CD4-positive, alpha-beta T cell treated with Interleukin-17A for 4 hours (primary cell): ENCODE data around the gene GRIN2D.
A peak's percentile ranks its signal among the peaks of the same experiment; 100 is the strongest.

Experiments
- DNase-seq: peaks from one replicate; pipeline ENCODE4 v3.0.0-alpha.2; 2020; ENCODE audit warnings: mixed read lengths

GRIN2D gene

DNA sequence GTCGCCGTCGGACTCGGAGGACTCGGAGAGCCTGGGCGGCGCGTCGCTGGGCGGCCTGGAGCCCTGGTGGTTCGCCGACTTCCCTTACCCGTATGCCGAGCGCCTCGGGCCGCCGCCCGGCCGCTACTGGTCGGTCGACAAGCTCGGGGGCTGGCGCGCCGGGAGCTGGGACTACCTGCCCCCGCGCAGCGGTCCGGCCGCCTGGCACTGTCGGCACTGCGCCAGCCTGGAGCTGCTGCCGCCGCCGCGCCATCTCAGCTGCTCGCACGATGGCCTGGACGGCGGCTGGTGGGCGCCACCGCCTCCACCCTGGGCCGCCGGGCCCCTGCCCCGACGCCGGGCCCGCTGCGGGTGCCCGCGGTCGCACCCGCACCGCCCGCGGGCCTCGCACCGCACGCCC is 49.8 kb downstream of the GRIN2D start:
- peak; percentile 16 for DNase-seq
